Measurements from ENCODE around the gene S100A11. TPM values are rescaled to one million over a fixed set of nuclear protein-coding genes. Genes with fewer than 3 reads are reported as not detected.

S100A11 gene
- total RNA-seq, 1 experiment from 2014 or later: 347 TPM

GRCh38 chr1:151995774-151996173 lies 41.0 kb downstream of the S100A11 start:
- DNase-seq: no peak
- Histone ChIP-seq H3K27me3 (no peaks in the 10 kb centered on the region), H3K36me3 (peaks cover 11% of the 10 kb centered on the region), H3K4me3 (no peak overlapping the region), H3K9me3 (peaks cover 8% of the 10 kb centered on the region)

- H3K4me3 ChIP-seq: no peak overlapping the region
- no peaks in the 10 kb centered on the region for H3K27me3 ChIP-seq
- H3K9me3 ChIP-seq: peaks cover 8% of the 10 kb centered on the region
- DNase-seq: peak; percentile 90
- H3K36me3 ChIP-seq: peaks cover 18% of the 10 kb centered on the region
Measured at GRCh38 chr1:151994956-151995355, 41.8 kb downstream of the S100A11 start.

GRCh38 chr1:151993734-151994496 lies 42.9 kb downstream of the S100A11 start, which contains the start of gene S100A10:
S100A10 (minus strand) TSS chr1:151993859; CDS start chr1:151986230, 7,629 bp downstream.
- peaks cover 8% of the 10 kb centered on the region for H3K9me3 ChIP-seq
- peak within 1 kb of the TSS; percentile 83 for H3K4me3 ChIP-seq
- DNase-seq: peak; percentile 93
- no peaks in the 10 kb centered on the region for H3K27me3 ChIP-seq
- peaks cover 20% of the 10 kb centered on the region for H3K36me3 ChIP-seq

- Histone ChIP-seq H3K9me3 (peaks cover 3% of the 10 kb centered on the region; the same call in 1 of the 2 replicates), H3K27me3 (no peaks in the 10 kb centered on the region), H3K36me3 (peaks cover 20% of the 10 kb centered on the region), H3K4me3 (peak overlapping the region; percentile 83)
- DNase-seq: peak; percentile 54
Measured at GRCh38 chr1:151993084-151993733, 43.6 kb downstream of the S100A11 start.

- DNase-seq: peak; percentile 100
- Histone ChIP-seq H3K36me3 (peaks cover 26% of the 10 kb centered on the region), H3K27me3 (no peaks in the 10 kb centered on the region), H3K4me3 (peak overlapping the region; percentile 83), H3K9me3 (no peaks in the 10 kb centered on the region)
Measured at GRCh38 chr1:151992303-151993083, 44.3 kb downstream of the S100A11 start.

- H3K36me3 ChIP-seq: peaks cover 29% of the 10 kb centered on the region
- H3K27me3 ChIP-seq: no peaks in the 10 kb centered on the region
- DNase-seq: no peak
- H3K4me3 ChIP-seq: peak overlapping the region; percentile 83
- H3K9me3 ChIP-seq: no peaks in the 10 kb centered on the region
Measured at GRCh38 chr1:151991663-151992302, 45.0 kb downstream of the S100A11 start.

- H3K4me3 ChIP-seq: peak overlapping the region; percentile 83
- H3K27me3 ChIP-seq: no peaks in the 10 kb centered on the region
Measured at GRCh38 chr1:151990856-151991198, 46.0 kb downstream of the S100A11 start.

GRCh38 chr1:151990058-151990855 lies 46.5 kb downstream of the S100A11 start:
- Histone ChIP-seq H3K4me3 (peak overlapping the region; percentile 83; the same call in 1 of the 2 replicates), H3K36me3 (peaks cover 44% of the 10 kb centered on the region), H3K27me3 (no peaks in the 10 kb centered on the region), H3K9me3 (no peaks in the 10 kb centered on the region)
- DNase-seq: no peak

More at GRCh38 chr1:151990856-151991198, 46.0 kb downstream of the S100A11 start:
- Histone ChIP-seq H3K36me3 (peaks cover 39% of the 10 kb centered on the region), H3K9me3 (no peaks in the 10 kb centered on the region)
- DNase-seq: peak; percentile 65

- Histone ChIP-seq H3K4me3 (peak overlapping the region; percentile 3; the same call in 1 of the 2 replicates), H3K36me3 (peaks cover 54% of the 10 kb centered on the region), H3K9me3 (no peaks in the 10 kb centered on the region), H3K27me3 (no peaks in the 10 kb centered on the region)
- DNase-seq: peak; percentile 99
Measured at GRCh38 chr1:151989211-151989862, 47.5 kb downstream of the S100A11 start.

- no peaks in the 10 kb centered on the region for H3K27me3 ChIP-seq
- H3K9me3 ChIP-seq: no peaks in the 10 kb centered on the region
- H3K4me3 ChIP-seq: no peak overlapping the region; the same call in 1 of the 2 replicates
- DNase-seq: peak; percentile 80
- peaks cover 62% of the 10 kb centered on the region for H3K36me3 ChIP-seq
Measured at GRCh38 chr1:151988405-151988923, 48.3 kb downstream of the S100A11 start.

GRCh38 chr1:151986501-151987190 lies 50.2 kb downstream of the S100A11 start:
- no peak for DNase-seq
- Histone ChIP-seq H3K27me3 (no peaks in the 10 kb centered on the region), H3K36me3 (peaks cover 75% of the 10 kb centered on the region), H3K9me3 (no peaks in the 10 kb centered on the region), H3K4me3 (no peak overlapping the region)

GRCh38 chr1:151985768-151986167 lies 51.0 kb downstream of the S100A11 start:
- peaks cover 77% of the 10 kb centered on the region for H3K36me3 ChIP-seq
- DNase-seq: no peak
- H3K4me3 ChIP-seq: no peak overlapping the region
- H3K9me3 ChIP-seq: no peaks in the 10 kb centered on the region
- no peaks in the 10 kb centered on the region for H3K27me3 ChIP-seq

- H3K27me3 ChIP-seq: no peaks in the 10 kb centered on the region
- no peaks in the 10 kb centered on the region for H3K9me3 ChIP-seq
- no peak overlapping the region for H3K4me3 ChIP-seq
- H3K36me3 ChIP-seq: peaks cover 75% of the 10 kb centered on the region
- no peak for DNase-seq
Measured at GRCh38 chr1:151985270-151985669, 51.5 kb downstream of the S100A11 start.

- no peak overlapping the region for H3K4me3 ChIP-seq
- H3K27me3 ChIP-seq: no peaks in the 10 kb centered on the region
- DNase-seq: no peak
- peaks cover 73% of the 10 kb centered on the region for H3K36me3 ChIP-seq
- no peaks in the 10 kb centered on the region for H3K9me3 ChIP-seq
Measured at GRCh38 chr1:151984313-151984956, 52.4 kb downstream of the S100A11 start.

Data from MG63 (cell line).